ENCODE measurements around the gene JPH3. TPM values are rescaled to one million over a fixed set of nuclear protein-coding genes. Genes with fewer than 3 reads are reported as not detected.
"Not testable (repeated sequence)": the region's sequence is repeated elsewhere in the genome, so short reads cannot be mapped to it uniquely, and the experiment has no call there.

JPH3 gene
- total and polyA plus RNA-seq, 12 donors: 0.06 to 0.79 (median 0.10) TPM; not detected in 6

DNA sequence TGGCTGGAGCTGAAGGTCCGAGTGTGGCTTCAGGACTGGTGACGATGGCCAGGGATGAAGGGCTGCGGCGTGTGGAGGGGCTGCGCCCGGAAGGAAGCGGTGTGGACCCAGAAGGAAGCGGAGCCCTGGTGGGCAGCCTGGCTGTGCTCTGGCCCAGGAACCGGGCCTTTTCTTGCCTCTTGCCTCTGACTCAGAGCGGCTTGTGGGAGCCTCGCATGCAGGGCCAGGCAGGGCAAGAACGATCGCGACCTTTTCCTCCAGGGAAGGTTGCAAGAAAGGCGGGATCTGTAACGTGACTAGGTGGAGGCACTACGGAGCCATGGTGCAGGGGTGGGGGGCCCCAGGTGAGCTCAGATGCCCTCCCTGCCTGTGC, 78.0 kb downstream of the JPH3 start:
- no peak for ATAC-seq
- DNase-seq: no peak
- no peaks in the 10 kb centered on the region for H3K9me3 ChIP-seq
- TF ChIP-seq, protein P1, sequence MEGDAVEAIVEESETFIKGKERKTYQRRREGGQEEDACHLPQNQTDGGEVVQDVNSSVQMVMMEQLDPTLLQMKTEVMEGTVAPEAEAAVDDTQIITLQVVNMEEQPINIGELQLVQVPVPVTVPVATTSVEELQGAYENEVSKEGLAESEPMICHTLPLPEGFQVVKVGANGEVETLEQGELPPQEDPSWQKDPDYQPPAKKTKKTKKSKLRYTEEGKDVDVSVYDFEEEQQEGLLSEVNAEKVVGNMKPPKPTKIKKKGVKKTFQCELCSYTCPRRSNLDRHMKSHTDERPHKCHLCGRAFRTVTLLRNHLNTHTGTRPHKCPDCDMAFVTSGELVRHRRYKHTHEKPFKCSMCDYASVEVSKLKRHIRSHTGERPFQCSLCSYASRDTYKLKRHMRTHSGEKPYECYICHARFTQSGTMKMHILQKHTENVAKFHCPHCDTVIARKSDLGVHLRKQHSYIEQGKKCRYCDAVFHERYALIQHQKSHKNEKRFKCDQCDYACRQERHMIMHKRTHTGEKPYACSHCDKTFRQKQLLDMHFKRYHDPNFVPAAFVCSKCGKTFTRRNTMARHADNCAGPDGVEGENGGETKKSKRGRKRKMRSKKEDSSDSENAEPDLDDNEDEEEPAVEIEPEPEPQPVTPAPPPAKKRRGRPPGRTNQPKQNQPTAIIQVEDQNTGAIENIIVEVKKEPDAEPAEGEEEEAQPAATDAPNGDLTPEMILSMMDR (IDR thresholded peaks at IDR 0.05): no peak
- H3K4me3 ChIP-seq: no peak overlapping the region
- intact Hi-C loops (cut with DNase I): no loop called here
- WGBS, 2 donors: 79 to 81% methylated on average over 17 of the region's 17 CpGs
- peaks cover 0 to 8% (median 0%) of the 10 kb centered on the region in 9 donors for H3K4me1 ChIP-seq
- no peak overlapping the region for H3K27ac ChIP-seq
- peaks cover 0 to 52% (median 21%) of the 10 kb centered on the region in 7 donors for H3K27me3 ChIP-seq
- H3K36me3 ChIP-seq: no peaks in the 10 kb centered on the region

DNA sequence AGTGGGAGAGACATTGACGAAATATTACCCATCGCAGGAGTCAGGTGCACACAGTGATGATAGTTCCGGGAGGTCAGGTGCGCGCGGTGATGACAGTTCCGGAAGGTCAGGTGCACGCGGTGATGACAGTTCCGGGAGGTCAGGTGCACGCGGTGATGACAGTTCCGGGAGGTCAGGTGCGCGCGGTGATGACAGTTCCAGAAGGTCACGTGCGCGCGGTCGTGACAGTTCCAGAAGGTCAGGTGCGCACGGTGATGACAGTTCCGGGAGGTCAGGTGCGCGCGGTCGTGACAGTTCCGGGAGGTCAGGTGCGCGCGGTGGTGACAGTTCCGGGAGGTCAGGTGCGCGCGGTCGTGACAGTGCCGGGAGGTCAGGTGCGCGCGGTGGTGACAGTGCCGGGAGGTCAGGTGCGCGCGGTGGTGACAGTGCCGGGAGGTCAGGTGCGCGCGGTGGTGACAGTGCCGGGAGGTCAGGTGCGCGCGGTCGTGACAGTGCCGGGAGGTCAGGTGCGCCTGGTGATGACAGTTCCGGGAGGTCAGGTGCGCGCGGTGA, 78.8 kb downstream of the JPH3 start:
- H3K36me3 ChIP-seq: not testable (repeated sequence)

DNA sequence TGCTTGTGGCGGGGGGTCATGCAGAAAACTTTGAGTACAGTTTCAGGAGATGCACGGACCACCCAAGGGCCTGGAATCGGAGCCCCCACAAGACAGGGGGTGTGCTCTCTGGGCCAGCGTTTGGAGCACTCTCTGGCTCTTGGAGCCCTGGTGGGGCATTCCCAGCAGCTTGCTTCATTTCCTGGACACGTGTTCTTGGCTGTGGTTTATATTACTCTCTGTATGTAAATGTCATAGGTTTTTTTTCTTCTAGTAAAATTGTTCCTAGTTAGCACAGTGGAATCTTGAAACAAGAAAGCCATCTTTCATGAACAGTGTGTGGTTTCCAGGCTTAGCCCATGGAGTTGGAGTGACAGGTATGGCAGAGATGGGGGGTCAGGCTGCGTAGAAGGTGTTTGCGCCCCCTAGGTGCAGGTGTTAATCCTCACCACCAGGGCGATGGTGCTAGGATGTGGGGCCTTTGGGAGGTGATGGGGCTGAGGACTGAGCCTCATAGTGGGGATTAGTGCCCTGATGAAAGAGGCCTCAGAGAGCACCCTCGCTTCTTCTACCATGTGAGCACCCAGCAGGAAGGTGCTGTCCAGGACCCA, 79.8 kb downstream of the JPH3 start:
- Histone ChIP-seq H3K36me3 (no peaks in the 10 kb centered on the region), H3K27me3 (peaks cover 0 to 60% (median 22%) of the 10 kb centered on the region in 7 donors), H3K27ac (no peak overlapping the region), H3K4me1 (peaks cover 0 to 8% (median 0%) of the 10 kb centered on the region in 9 donors), H3K9me3 (no peaks in the 10 kb centered on the region), H3K4me3 (no peak overlapping the region)
- DNase-seq: no peak
- intact Hi-C loops (cut with DNase I): no loop called here
- 45 to 56% methylated on average over 9 of the region's 9 CpGs for WGBS, 2 donors
- TF ChIP-seq, protein P1 (IDR thresholded peaks at IDR 0.05): no peak
- ATAC-seq: no peak

More for the DNA sequence above, 78.8 kb downstream of the JPH3 start:
- ATAC-seq; H3K4me1 ChIP-seq; H3K4me3 ChIP-seq; H3K9me3 ChIP-seq; DNase-seq; intact Hi-C loops (cut with DNase I); H3K27ac ChIP-seq: not testable (repeated sequence)
- H3K27me3 ChIP-seq: peaks cover 0 to 53% (median 22%) of the 10 kb centered on the region in 7 donors
- whole genome bisulfite sequencing, 2 donors: 93 to 94% methylated on average over 60 of the region's 60 CpGs

DNA sequence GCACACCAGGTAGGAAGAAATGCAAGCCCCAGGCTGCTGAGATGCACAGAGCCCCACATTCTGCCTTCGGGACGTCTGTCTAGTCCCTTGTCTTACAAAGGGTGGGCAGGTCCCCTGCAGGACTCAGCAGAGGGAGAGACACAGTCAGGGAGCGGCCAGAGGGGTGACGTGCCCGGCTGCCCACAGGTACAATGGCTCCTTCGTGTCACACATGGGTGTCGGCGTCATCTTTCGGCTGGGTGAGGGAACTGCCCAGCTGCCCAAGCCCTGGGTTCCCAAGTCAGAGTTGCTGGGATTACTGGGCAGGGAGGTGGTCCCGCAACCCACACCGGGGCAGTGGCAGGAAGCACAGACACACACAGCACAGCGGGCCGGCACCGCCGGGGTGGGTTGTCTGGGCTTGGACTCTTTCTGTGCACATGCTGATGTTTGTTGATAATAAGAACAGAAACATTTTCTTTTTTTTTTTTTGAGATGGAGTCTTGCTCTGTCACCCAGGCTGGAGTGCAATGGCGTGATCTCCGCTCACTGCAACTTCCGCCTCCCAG, 80.6 kb downstream of the JPH3 start:
- peaks cover 0 to 68% (median 30%) of the 10 kb centered on the region in 7 donors for H3K27me3 ChIP-seq
- H3K9me3 ChIP-seq: no peaks in the 10 kb centered on the region
- peaks cover 0 to 8% (median 0%) of the 10 kb centered on the region in 9 donors for H3K4me1 ChIP-seq
- DNase-seq: no peak
- WGBS, 2 donors: 86 to 92% methylated on average over 18 of the region's 18 CpGs
- no peak overlapping the region for H3K4me3 ChIP-seq
- no peak for ATAC-seq
- H3K27ac ChIP-seq: no peak overlapping the region
- no peaks in the 10 kb centered on the region for H3K36me3 ChIP-seq
- TF ChIP-seq, protein P1 (IDR thresholded peaks at IDR 0.05): no peak
- intact Hi-C loops (cut with DNase I): no loop called here

Data from heart right ventricle (tissue), 16 donors.